Upper lobe of right lung (tissue), 1 donor: ENCODE measurements around the gene RPS10. TPM values are rescaled to one million over a fixed set of nuclear protein-coding genes. Genes with fewer than 3 reads are reported as not detected.
"Not testable (repeated sequence)": the region's sequence is repeated elsewhere in the genome, so short reads cannot be mapped to it uniquely, and the experiment has no call there.

Experiments used
- ATAC-seq: fragments of 200-7000 bp; cut with Tn5 transposase; one replicate; pipeline ENCODE4 v1.9.1; 2020; ENCODE audit warnings: mild to moderate bottlenecking, moderate library complexity
- DNase-seq: peaks from one replicate; pipeline ENCODE4 v3.0.0-alpha.2; 2020
- H3K27ac ChIP-seq: fragments of 200-600 bp; one replicate; pipeline ENCODE4 v1.8.0; 2022
- H3K27me3 ChIP-seq: fragments of 200-600 bp; one replicate; pipeline ENCODE4 v1.8.0; 2022; ENCODE audit warnings: mild to moderate bottlenecking
- H3K36me3 ChIP-seq: fragments of 200-600 bp; one replicate; pipeline ENCODE4 v1.8.0; 2022
- H3K4me1 ChIP-seq: fragments of 200-600 bp; one replicate; pipeline ENCODE4 v1.8.0; 2022
- H3K4me3 ChIP-seq: fragments of 200-600 bp; one replicate; pipeline ENCODE4 v1.8.0; 2022; ENCODE audit warnings: mild to moderate bottlenecking
- H3K9me3 ChIP-seq: fragments of 200-600 bp; one replicate; pipeline ENCODE4 v1.8.0; 2022
- intact Hi-C: fragments of 100-400 bp; cut with DNase I; formaldehyde crosslinking; loops from one replicate; pipeline ENCODE4 v1.11.0; 2022
- total RNA-seq: library from RNA; stranded (reverse); fragmentation: NEBNext Ultra II Directional; extraction: Animal tissue kit (Norgen Biotek cat#: 25700); gene quantifications from one replicate; pipeline ENCODE4 v1.2.1, GENCODE V29; 2021
- TF ChIP-seq, protein P1 (sequence below): fragments of 200-600 bp; IDR thresholded peaks from one replicate; pipeline ENCODE4 v1.8.0; 2022; ENCODE audit warnings: antibody characterized with exemption
- donor health status: DM: no; HTN: yes; CAD: no; lungs with severe emphysema.

Gene RPS10
- total RNA-seq, 1 donor from 2014 or later: 875 TPM

DNA sequence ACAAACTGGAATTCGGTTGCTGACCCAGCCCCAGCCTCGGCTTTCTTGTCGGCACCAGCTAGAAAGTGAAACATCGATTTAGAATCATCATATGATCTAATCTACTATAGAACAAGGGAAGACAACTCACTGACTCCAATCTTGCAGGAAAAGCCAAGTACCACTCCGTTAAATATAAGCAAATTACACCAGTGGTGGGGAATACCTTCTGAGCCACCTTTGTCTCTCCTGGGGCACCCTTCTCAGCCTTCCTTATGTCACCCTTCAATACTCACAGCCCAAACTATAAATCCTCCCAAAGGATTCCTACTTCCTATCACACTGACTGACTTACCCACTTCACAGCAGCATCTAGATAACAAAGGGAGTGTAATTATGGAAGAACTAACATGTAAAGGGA, 7.5 kb downstream of the RPS10 start:
- Histone ChIP-seq H3K4me3 (no peak overlapping the region), H3K27me3 (no peaks in the 10 kb centered on the region), H3K27ac (no peak overlapping the region), H3K4me1 (peaks cover 6% of the 10 kb centered on the region), H3K36me3 (peaks cover 76% of the 10 kb centered on the region), H3K9me3 (no peaks in the 10 kb centered on the region)
- ATAC-seq (no peak), DNase-seq (no peak)
- intact Hi-C loops: loop anchor here (10.0 kb wide), 1 partner anchor 174 kb away; the partner anchor contains the start of gene SMIM29
- TF ChIP-seq, protein P1, sequence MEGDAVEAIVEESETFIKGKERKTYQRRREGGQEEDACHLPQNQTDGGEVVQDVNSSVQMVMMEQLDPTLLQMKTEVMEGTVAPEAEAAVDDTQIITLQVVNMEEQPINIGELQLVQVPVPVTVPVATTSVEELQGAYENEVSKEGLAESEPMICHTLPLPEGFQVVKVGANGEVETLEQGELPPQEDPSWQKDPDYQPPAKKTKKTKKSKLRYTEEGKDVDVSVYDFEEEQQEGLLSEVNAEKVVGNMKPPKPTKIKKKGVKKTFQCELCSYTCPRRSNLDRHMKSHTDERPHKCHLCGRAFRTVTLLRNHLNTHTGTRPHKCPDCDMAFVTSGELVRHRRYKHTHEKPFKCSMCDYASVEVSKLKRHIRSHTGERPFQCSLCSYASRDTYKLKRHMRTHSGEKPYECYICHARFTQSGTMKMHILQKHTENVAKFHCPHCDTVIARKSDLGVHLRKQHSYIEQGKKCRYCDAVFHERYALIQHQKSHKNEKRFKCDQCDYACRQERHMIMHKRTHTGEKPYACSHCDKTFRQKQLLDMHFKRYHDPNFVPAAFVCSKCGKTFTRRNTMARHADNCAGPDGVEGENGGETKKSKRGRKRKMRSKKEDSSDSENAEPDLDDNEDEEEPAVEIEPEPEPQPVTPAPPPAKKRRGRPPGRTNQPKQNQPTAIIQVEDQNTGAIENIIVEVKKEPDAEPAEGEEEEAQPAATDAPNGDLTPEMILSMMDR: no peak

DNA sequence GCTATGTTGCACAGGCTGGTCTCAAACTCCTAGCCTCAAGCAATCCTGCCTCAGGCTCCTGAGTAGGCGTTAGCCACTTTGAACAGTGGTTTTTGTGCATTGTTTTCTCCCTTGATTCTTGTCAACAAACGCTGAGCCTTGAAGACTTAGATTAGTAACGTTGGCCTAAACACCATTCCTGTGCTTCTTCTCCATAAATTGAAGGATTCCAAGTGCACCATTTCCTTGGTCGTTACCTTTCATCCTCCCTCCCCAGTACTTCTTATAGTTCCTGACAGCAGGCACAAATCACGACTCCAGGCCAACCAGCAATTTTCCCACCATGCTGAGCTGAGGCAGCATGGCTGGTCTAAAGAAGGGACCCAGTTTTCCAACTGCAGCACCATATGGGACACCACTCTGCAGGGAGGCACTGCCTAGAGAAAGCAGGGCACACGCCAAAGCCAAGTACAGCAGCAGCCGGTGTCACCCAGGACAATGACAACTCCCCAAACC, 8.9 kb downstream of the RPS10 start:
- Histone ChIP-seq H3K4me1 (peaks cover 6% of the 10 kb centered on the region), H3K27ac (no peak overlapping the region), H3K9me3 (no peaks in the 10 kb centered on the region), H3K27me3 (no peaks in the 10 kb centered on the region), H3K36me3 (peaks cover 61% of the 10 kb centered on the region), H3K4me3 (no peak overlapping the region)
- DNase-seq (no peak), ATAC-seq (no peak)
- TF ChIP-seq, protein P1: no peak
- intact Hi-C loops: loop anchor here (10.0 kb wide), 1 partner anchor 172 kb away; the partner anchor contains the start of gene SMIM29

DNA sequence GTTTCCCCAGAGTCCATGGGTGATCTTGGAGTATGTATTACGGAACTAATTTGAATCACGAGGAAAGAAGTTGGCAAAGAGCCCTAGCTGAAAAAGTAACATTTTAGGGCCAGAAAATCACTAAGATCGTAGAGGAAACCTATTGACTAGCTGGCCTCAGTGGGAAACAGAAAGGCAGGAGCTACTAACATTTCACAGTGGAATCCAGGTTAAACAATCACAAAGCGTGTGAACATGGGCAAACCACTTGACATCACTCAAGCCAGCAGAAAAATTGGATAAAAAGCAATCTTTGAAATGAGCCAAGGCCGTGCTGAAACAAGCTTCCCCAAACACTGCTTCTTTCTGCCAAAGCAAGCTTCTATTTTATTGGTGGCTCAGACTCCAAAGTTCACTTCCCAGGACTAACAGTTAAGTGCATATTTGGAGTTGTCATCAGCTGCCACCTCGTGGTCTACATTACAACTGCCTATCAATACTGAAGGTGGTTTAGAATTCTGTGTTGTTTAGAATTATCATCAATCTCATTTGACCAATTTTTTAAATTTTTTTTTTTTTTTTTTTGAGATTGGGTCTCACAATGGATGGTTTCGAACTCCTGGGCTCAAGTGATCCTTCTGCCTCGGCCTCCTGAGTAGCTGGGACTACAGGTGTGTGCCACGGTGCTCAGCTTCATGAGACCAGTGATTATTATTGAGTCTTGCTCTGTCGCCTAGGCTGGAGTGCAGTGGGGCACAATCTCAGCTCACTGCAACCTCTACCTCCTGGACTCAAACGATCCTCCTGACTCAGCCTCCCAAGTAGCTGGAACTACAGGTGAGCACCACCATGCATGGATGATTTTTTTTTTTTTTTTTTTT, 10.6 kb downstream of the RPS10 start:
- TF ChIP-seq, protein P1: peak; percentile 75
- no peaks in the 10 kb centered on the region for H3K9me3 ChIP-seq
- peak overlapping the region; percentile 20 for H3K27ac ChIP-seq
- peak; percentile 95 for ATAC-seq
- no peaks in the 10 kb centered on the region for H3K27me3 ChIP-seq
- H3K4me1 ChIP-seq: peaks cover 6% of the 10 kb centered on the region
- intact Hi-C loops: loop anchor here (5.0 to 10.0 kb wide), 2 partner anchors 170 to 218 kb away; partner anchors contain the start of gene SMIM29
- DNase-seq: no peak
- H3K36me3 ChIP-seq: peaks cover 44% of the 10 kb centered on the region
- H3K4me3 ChIP-seq: no peak overlapping the region

DNA sequence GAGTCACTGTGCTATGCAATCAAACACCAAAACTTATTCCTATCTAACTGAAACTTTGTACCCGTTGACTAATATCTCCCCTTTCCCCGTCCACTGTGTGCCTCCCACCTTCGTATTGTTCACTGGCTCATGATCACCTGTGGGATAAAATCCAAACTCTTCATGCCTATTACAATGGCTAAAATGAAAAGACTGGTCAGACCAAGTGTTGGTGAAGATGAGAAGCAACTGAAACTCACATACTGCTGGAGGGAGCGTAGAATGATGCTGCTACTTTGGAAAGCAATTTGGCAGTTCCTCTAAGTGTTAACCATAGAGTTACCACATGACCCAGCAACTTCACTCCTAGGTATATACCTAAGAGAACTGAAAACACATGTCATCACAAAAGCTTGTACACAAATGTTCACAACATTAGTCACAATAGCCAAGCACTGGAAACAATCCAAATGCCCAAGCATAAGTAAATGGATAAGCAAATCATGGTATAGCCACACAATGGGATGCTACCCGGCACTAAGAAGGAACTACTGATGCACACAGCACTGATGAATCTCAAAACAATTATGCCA, 13.1 kb downstream of the RPS10 start:
- intact Hi-C loops: loop anchor here (5.0 to 10.0 kb wide), 2 partner anchors 168 to 215 kb away; partner anchors contain the start of gene SMIM29
- TF ChIP-seq, protein P1: no peak
- H3K36me3 ChIP-seq: peaks cover 19% of the 10 kb centered on the region
- no peaks in the 10 kb centered on the region for H3K9me3 ChIP-seq
- peaks cover 6% of the 10 kb centered on the region for H3K4me1 ChIP-seq
- DNase-seq (no peak), ATAC-seq (no peak)
- no peaks in the 10 kb centered on the region for H3K27me3 ChIP-seq
- no peak overlapping the region for H3K27ac ChIP-seq
- H3K4me3 ChIP-seq: no peak overlapping the region

DNA sequence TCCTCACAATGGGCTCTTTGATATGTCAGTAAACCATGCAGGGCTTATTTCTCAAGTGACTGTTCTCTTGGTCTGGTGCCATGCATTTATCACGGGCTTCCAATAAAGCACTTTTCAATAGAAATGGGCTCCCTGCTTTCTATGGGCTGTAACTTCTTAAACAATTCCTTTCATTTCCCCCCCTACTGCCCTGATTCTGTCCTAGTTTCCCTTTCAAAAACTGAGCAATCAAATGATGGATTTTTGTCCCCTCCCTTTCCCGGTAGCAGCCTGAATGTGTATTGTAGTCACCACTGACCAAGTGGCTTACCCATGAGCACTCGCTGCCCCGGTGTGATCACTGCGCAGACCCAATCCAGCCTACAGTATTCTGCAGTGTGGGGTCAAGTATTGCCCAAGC, 13.9 kb downstream of the RPS10 start:
- no peaks in the 10 kb centered on the region for H3K27me3 ChIP-seq
- peaks cover 6% of the 10 kb centered on the region for H3K4me1 ChIP-seq
- H3K36me3 ChIP-seq: peaks cover 12% of the 10 kb centered on the region
- no peak overlapping the region for H3K4me3 ChIP-seq
- ATAC-seq: no peak
- intact Hi-C loops: loop anchor here (5.0 to 10.0 kb wide), 2 partner anchors 167 to 215 kb away; partner anchors contain the start of gene SMIM29
- no peaks in the 10 kb centered on the region for H3K9me3 ChIP-seq
- H3K27ac ChIP-seq: no peak overlapping the region
- DNase-seq: no peak
- TF ChIP-seq, protein P1: no peak

DNA sequence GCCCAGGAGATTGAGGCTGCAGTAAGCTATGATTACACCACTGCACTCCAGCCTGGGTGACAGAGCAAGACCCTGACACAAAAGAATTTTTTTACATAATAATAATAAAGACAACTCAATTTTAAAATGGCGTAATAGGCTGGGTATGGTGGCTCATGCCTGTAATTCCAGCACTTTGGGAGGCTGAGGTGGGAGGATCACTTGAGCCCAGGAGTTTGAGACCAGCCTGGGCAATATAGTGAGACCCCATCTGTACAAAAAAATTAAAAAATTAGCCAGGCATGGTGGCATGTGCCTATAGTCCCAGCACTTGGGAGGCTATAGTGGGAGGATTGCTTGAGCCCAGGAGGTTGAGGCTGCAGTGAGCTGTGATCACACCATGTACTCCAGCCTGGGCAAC, 18.0 kb downstream of the RPS10 start:
- H3K4me3 ChIP-seq, intact Hi-C loops, H3K36me3 ChIP-seq, ATAC-seq, H3K27ac ChIP-seq, H3K9me3 ChIP-seq, H3K4me1 ChIP-seq, DNase-seq, H3K27me3 ChIP-seq: not testable (repeated sequence)
